ENCODE measurements around the gene ATP8A2.

The ATP8A2 gene

GRCh38 chr13:25688536-25688935 lies 316.8 kb downstream of the ATP8A2 start:
- DNase-seq, result no peak

GRCh38 chr13:25689539-25689938 lies 317.8 kb downstream of the ATP8A2 start:
- DNase-seq, result no peak

DNA sequence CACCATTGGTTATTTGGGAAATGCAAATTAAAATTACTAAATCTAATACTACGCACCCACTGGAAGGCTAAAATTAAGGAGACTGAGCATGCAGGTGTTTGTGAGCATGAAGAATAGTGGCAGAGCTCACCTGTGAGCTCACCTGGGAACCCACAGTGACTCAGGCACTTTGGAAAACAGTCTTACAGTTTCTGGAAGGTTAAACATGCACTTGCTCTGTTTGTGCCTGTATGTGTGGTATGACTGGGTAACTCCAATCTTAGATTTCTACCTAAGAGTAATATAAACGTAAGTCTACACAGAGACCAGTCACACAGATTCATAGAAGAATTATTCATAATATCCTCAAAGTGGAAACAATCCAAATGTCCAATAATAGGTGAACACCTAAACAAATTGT lies 318.8 kb downstream of the ATP8A2 start:
- no peak for DNase-seq

GRCh38 chr13:25691654-25692053 lies 319.9 kb downstream of the ATP8A2 start:
- DNase-seq, result no peak

GRCh38 chr13:25692099-25692498 lies 320.3 kb downstream of the ATP8A2 start:
- DNase-seq, result no peak

DNA sequence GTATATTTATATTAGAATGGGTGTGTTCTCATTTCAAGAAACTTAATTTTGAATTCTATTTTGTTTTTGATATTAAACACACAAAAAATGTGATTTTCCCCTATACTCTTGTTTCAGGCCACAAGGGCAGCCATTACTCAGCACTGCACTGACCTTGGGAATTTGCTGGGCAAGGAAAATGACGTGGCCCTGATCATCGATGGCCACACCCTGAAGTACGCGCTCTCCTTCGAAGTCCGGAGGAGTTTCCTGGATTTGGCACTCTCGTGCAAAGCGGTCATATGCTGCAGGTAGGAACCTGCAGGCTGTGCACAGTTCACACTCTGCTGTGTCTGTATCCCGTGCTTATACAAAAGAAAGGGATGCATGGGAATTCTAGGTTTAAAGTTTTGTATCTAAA lies 327.3 kb downstream of the ATP8A2 start:
- DNase-seq, result no peak

GRCh38 chr13:25699600-25699999 lies 327.8 kb downstream of the ATP8A2 start:
- DNase-seq, result no peak

DNA sequence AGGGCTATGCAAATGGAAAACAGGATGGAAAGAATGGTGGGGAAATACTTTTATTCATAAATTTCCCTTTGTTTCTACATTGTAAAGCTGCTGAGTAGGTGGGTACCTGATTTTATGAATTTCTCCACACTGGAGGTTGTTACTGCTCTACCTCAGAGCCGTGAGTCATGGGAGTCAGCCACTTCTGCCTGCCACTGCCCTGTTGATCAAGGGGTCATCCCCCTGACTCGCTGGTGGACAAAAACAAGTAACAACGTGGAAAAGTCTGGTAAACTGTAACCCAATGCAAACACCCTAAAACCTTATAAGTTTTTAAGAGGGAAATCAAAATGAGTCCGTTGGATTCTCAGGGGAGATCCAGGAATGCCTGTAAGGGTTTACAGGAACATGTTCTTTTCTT lies 329.5 kb downstream of the ATP8A2 start:
- no peak for DNase-seq

DNA sequence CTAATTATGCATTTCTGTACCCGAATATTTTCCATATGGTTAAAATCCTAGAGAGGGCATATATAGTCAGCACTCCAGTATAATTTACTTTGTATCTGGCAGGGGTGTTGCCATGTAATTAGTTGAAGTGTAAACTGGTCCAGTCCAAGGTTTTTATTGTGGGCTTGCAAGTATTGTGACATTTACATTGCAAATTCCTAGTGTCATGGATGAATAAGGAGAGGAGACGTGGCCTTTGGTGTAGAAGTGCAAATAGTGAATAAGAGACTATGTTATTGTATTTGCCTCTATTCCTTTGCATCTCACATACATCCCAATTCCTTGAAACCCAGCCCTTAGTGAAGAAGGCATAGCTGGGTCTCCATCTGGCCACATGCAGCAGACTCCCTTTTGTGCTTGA lies 330.6 kb downstream of the ATP8A2 start:
- no peak for DNase-seq

GRCh38 chr13:25707726-25708125 lies 336.0 kb downstream of the ATP8A2 start:
- DNase-seq, result no peak

DNA sequence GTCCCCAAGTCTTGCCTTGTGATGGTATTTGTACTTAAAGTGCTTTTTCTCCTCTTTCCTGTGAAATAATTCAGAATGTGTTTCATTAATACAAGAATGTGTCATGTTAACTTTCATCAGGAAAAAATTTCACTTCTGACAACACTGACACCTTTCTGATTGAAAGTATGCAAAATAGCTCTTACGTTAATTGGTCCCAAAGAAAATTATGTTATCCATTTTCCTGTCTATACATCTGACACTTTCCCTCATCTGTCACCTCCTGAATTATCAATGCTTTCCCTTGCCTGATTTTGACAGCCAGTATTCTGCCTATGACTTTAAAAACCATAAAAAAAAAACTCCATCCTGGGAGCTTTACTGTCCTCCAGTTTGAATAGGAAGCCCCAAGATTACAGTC lies 336.5 kb downstream of the ATP8A2 start:
- no peak for DNase-seq

- DNase-seq, result no peak
These were observed 337.3 kb downstream of the ATP8A2 start for GRCh38 chr13:25709088-25709487.

GRCh38 chr13:25715760-25716159 lies 344.0 kb downstream of the ATP8A2 start:
- DNase-seq, result no peak

DNA sequence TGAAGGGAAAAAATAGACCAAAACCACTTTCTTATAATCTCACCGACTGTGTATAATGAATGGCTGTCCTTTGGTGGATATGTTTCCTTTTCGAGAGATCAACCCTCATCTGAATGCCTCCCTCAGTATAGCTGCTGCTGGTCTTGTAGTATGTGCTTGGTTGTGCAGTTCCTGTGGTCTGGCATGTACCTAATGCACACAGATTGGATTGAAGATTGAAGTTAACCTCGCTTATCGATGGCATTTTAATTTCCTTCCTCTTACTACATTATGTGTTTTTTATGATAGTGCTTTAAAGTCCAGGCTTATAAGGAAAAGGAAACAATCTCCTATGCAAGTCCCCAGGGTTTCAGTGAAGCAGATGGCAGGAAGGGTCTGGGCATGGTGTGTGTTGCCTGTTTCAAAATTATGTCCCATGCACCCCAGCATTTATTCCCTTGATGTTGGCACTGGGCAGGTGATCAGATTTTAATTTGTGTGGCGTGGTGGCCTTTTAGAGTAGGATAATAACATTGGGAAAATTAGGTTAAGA lies 346.0 kb downstream of the ATP8A2 start:
- no peak for DNase-seq

DNA sequence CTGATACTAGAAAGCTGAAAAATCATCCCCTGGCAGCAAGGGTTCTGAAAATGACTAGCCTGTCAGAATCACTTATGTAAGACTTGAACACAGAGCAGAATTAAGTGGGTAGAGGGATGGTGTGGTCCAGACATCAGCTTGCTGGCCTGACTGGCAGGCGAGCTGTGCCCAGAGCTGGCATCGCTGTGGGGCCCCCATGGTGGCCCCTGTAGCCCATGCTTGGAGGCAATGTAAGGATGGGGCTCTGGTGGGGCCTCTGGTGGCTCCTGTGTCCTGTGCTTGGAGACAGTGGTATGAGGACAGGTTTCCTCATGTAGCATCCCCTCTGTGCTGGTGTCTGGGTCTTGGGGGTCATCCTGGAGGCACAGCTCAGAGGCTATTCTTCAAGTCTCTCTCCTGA lies 347.9 kb downstream of the ATP8A2 start:
- no peak for DNase-seq

DNA sequence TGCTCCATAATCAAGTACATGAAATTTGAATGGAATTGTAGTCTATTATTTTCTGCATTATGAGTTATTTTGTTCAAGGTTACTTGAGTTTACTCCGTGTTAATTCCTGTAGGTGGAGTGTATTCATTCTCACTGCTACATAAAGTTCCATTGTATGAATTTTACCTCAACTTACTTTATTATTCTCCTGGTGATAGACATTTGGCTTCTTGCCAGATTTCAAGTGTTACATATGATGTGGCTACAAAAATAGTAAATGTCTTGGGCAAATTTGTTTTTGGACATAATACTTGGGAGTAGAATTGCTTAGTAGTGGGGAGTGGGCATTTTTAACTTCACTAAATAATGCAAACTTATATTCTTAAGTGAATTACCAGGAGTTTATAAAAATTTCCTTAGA lies 351.1 kb downstream of the ATP8A2 start:
- no peak for DNase-seq

GRCh38 chr13:25725104-25725503 lies 353.3 kb downstream of the ATP8A2 start:
- no peak for DNase-seq

DNA sequence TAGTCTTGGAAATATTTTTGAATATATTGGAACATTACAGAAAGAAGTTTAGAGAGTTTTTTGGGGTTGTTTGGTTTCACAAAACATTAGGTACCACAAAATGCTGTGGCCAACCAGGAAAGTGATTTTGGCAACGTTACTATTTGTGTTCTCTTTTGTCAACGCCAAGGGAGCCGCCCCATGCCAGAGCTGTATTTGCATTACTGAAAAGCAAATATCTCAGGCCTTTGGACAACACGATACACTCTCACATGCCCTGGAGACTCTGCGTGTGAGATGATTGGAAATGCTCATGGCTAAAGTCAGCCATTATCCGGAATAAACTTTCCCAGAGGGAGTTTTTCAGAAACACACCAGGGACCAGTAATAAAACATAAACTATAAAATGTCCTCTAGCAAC lies 355.5 kb downstream of the ATP8A2 start:
- DNase-seq, result no peak

DNA sequence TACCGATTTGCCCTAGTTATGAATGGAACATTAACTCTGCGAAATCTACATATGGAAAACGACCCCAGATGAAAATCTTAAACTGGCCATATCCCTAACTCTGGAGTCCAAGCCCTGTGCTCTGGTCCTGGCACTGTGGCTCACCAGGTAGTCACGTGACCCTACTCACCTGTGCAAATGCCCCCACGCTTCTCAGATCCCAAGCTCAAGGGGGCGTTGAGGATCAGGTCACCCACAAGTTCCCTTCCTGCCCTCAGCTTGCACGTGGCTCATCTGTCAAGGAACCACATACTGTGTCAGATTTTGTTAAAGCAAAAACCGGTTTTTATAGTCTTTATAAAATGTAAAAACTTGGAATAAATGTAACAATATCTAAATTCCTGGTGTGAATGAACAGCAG lies 356.0 kb downstream of the ATP8A2 start:
- DNase-seq, result no peak

- no peak for DNase-seq
These were observed 357.4 kb downstream of the ATP8A2 start for GRCh38 chr13:25729201-25729600.

GRCh38 chr13:25731037-25731436 lies 359.3 kb downstream of the ATP8A2 start:
- DNase-seq, result no peak

- no peak for DNase-seq
These were observed 359.8 kb downstream of the ATP8A2 start for GRCh38 chr13:25731536-25731935.

- peak; percentile 8 to 46 for DNase-seq
These were observed 360.5 kb downstream of the ATP8A2 start for GRCh38 chr13:25732111-25732865.

DNA sequence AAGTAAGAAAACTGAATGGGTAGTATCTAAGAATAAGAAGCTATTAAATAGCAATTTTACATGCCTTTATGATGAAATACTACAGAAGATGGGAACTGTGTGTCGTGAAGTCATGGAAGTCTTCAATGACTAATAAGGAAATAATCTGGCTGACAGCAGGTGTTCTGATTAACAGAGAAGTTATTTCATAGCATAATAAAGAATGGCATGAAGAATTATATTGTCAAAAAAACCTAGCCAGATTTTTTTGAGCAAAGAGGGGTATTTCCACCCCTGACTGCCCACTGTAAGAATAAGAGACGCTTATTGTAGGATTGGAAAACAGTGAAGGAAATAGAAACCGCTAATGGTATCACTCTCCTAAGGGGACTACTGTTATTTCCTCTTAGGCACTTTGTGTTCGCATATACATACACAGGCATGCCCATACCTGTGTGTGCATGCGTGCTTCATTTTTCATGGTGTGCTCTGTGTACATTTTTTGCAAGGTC lies 361.3 kb downstream of the ATP8A2 start:
- DNase-seq, result peak; percentile 1 to 67
